ENCODE results near the gene TIGD6. TPM values are rescaled to one million over a fixed set of nuclear protein-coding genes. Genes with fewer than 3 reads are reported as not detected.
"Not testable (repeated sequence)": the region's sequence is repeated elsewhere in the genome, so short reads cannot be mapped to it uniquely, and the experiment has no call there.

The TIGD6 gene
- total RNA-seq (1 to 10 TPM; 1.4 to 2.0 TPM), total RNA-seq (0.83 to 4.9 reads per million in 2 donors)

- no peaks in the 10 kb centered on the region for H3K9me3 ChIP-seq (ENCODE audit: control insufficient read depth, low read length, poor library complexity, severe bottlenecking)
- ATAC-seq (peak; percentile 80), DNase-seq (peak; percentile 66 to 70 (median 66))
- Mint-ChIP-seq H3K27me3 (no peaks in the 10 kb centered on the region), H3K36me3 (ENCODE audit: low read depth) (peaks cover 7% of the 10 kb centered on the region), H3K4me1 (peaks cover 32% of the 10 kb centered on the region), H3K27ac (peak within 1 kb of the TSS; percentile 91), H3K4me3 (peak within 1 kb of the TSS; percentile 96)
Measured at GRCh38 chr5:150000256-150000989, at the start of gene TIGD6, which contains the start of gene HMGXB3. TSS of gene TIGD6 (minus strand) at chr5:150000654. CDS start at chr5:149996348, 4,306 bp downstream. TSS of gene HMGXB3 (plus strand) at chr5:150000739. CDS start at chr5:150004853, 4,114 bp downstream.

GRCh38 chr5:150046031-150046430 lies 45.6 kb upstream of the TIGD6 start:
- H3K36me3 Mint-ChIP-seq (ENCODE audit: low read depth) = peaks cover 18% of the 10 kb centered on the region
- no peaks in the 10 kb centered on the region for H3K27me3 Mint-ChIP-seq
- DNase-seq = no peak
- no peaks in the 10 kb centered on the region for H3K9me3 ChIP-seq (ENCODE audit: control insufficient read depth, low read length, poor library complexity, severe bottlenecking)
- no peak overlapping the region for H3K4me3 Mint-ChIP-seq
- no peak overlapping the region for H3K27ac Mint-ChIP-seq
- peak; percentile 45 for ATAC-seq
- peaks cover 12% of the 10 kb centered on the region for H3K4me1 Mint-ChIP-seq

- DNase-seq (no peak), ATAC-seq (no peak)
- no peak overlapping the region for H3K27ac Mint-ChIP-seq
- H3K27me3 Mint-ChIP-seq = no peaks in the 10 kb centered on the region
- H3K36me3 Mint-ChIP-seq (ENCODE audit: low read depth) = peaks cover 19% of the 10 kb centered on the region
- no peaks in the 10 kb centered on the region for H3K9me3 ChIP-seq (ENCODE audit: control insufficient read depth, low read length, poor library complexity, severe bottlenecking)
- H3K4me3 Mint-ChIP-seq = no peak overlapping the region
- peaks cover 12% of the 10 kb centered on the region for H3K4me1 Mint-ChIP-seq
Measured at GRCh38 chr5:150045549-150045948, 45.1 kb upstream of the TIGD6 start.

- Mint-ChIP-seq H3K27ac (no peak overlapping the region), H3K27me3 (no peaks in the 10 kb centered on the region), H3K4me3 (no peak overlapping the region), H3K4me1 (peaks cover 12% of the 10 kb centered on the region), H3K36me3 (ENCODE audit: low read depth) (peaks cover 18% of the 10 kb centered on the region)
- DNase-seq (no peak), ATAC-seq (no peak)
- H3K9me3 ChIP-seq (ENCODE audit: control insufficient read depth, low read length, poor library complexity, severe bottlenecking) = no peaks in the 10 kb centered on the region
Measured at GRCh38 chr5:150044712-150045111, 44.3 kb upstream of the TIGD6 start.

- H3K4me1 Mint-ChIP-seq = peaks cover 12% of the 10 kb centered on the region
Measured at GRCh38 chr5:150044329-150044681, 43.9 kb upstream of the TIGD6 start.

GRCh38 chr5:150043657-150044328 lies 43.3 kb upstream of the TIGD6 start:
- no peak overlapping the region for H3K27ac Mint-ChIP-seq

More at GRCh38 chr5:150044329-150044681, 43.9 kb upstream of the TIGD6 start:
- Mint-ChIP-seq H3K27ac (no peak overlapping the region), H3K4me3 (no peak overlapping the region), H3K27me3 (no peaks in the 10 kb centered on the region), H3K36me3 (ENCODE audit: low read depth) (peaks cover 15% of the 10 kb centered on the region)
- DNase-seq = no peak
- ATAC-seq = no peak
- H3K9me3 ChIP-seq (ENCODE audit: control insufficient read depth, low read length, poor library complexity, severe bottlenecking) = no peaks in the 10 kb centered on the region

GRCh38 chr5:150042459-150042858 lies 42.0 kb upstream of the TIGD6 start:
- ATAC-seq (no peak), DNase-seq (no peak)
- Mint-ChIP-seq H3K4me3 (no peak overlapping the region), H3K4me1 (peaks cover 14% of the 10 kb centered on the region), H3K27ac (peak overlapping the region; percentile 11), H3K27me3 (no peaks in the 10 kb centered on the region), H3K36me3 (ENCODE audit: low read depth) (peaks cover 13% of the 10 kb centered on the region)
- no peaks in the 10 kb centered on the region for H3K9me3 ChIP-seq (ENCODE audit: control insufficient read depth, low read length, poor library complexity, severe bottlenecking)

More at GRCh38 chr5:150043657-150044328, 43.3 kb upstream of the TIGD6 start:
- peaks cover 11% of the 10 kb centered on the region for H3K36me3 Mint-ChIP-seq (ENCODE audit: low read depth)
- ATAC-seq (no peak), DNase-seq (no peak)
- no peaks in the 10 kb centered on the region for H3K27me3 Mint-ChIP-seq
- H3K4me1 Mint-ChIP-seq = peaks cover 12% of the 10 kb centered on the region
- H3K4me3 Mint-ChIP-seq = no peak overlapping the region
- no peaks in the 10 kb centered on the region for H3K9me3 ChIP-seq (ENCODE audit: control insufficient read depth, low read length, poor library complexity, severe bottlenecking)

GRCh38 chr5:150038547-150038946 lies 38.1 kb upstream of the TIGD6 start:
- Mint-ChIP-seq H3K4me1 (peaks cover 9% of the 10 kb centered on the region), H3K27me3 (no peaks in the 10 kb centered on the region), H3K4me3 (no peak overlapping the region), H3K36me3 (ENCODE audit: low read depth) (peaks cover 14% of the 10 kb centered on the region), H3K27ac (no peak overlapping the region)
- DNase-seq = no peak
- no peaks in the 10 kb centered on the region for H3K9me3 ChIP-seq (ENCODE audit: control insufficient read depth, low read length, poor library complexity, severe bottlenecking)
- ATAC-seq = no peak

GRCh38 chr5:150036513-150036912 lies 36.1 kb upstream of the TIGD6 start:
- DNase-seq = no peak
- ATAC-seq = no peak
- Mint-ChIP-seq H3K4me3 (no peak overlapping the region), H3K27me3 (no peaks in the 10 kb centered on the region), H3K27ac (no peak overlapping the region), H3K36me3 (ENCODE audit: low read depth) (peaks cover 17% of the 10 kb centered on the region), H3K4me1 (peaks cover 6% of the 10 kb centered on the region)
- H3K9me3 ChIP-seq (ENCODE audit: control insufficient read depth, low read length, poor library complexity, severe bottlenecking) = no peaks in the 10 kb centered on the region

GRCh38 chr5:150035139-150035895 lies 34.9 kb upstream of the TIGD6 start:
- Mint-ChIP-seq H3K36me3 (ENCODE audit: low read depth) (peaks cover 17% of the 10 kb centered on the region), H3K27ac (peak overlapping the region; percentile 65), H3K4me3 (no peak overlapping the region), H3K4me1 (peaks cover 4% of the 10 kb centered on the region), H3K27me3 (no peaks in the 10 kb centered on the region)
- H3K9me3 ChIP-seq (ENCODE audit: control insufficient read depth, low read length, poor library complexity, severe bottlenecking) = no peaks in the 10 kb centered on the region
- no peak for DNase-seq
- no peak for ATAC-seq

GRCh38 chr5:150034662-150035061 lies 34.2 kb upstream of the TIGD6 start:
- Mint-ChIP-seq H3K4me3 (no peak overlapping the region), H3K27me3 (no peaks in the 10 kb centered on the region), H3K36me3 (ENCODE audit: low read depth) (peaks cover 17% of the 10 kb centered on the region), H3K4me1 (peaks cover 4% of the 10 kb centered on the region), H3K27ac (peak overlapping the region; percentile 65)
- DNase-seq (no peak), ATAC-seq (no peak)
- H3K9me3 ChIP-seq (ENCODE audit: control insufficient read depth, low read length, poor library complexity, severe bottlenecking) = no peaks in the 10 kb centered on the region

GRCh38 chr5:150033334-150033733 lies 32.9 kb upstream of the TIGD6 start:
- peaks cover 2% of the 10 kb centered on the region for H3K4me1 Mint-ChIP-seq
- ATAC-seq = no peak
- H3K9me3 ChIP-seq (ENCODE audit: control insufficient read depth, low read length, poor library complexity, severe bottlenecking) = no peaks in the 10 kb centered on the region
- H3K27me3 Mint-ChIP-seq = no peaks in the 10 kb centered on the region
- no peak for DNase-seq
- H3K36me3 Mint-ChIP-seq (ENCODE audit: low read depth) = peaks cover 14% of the 10 kb centered on the region
- H3K27ac Mint-ChIP-seq = no peak overlapping the region
- peak overlapping the region; percentile 59 for H3K4me3 Mint-ChIP-seq

GRCh38 chr5:150028047-150028446 lies 27.6 kb upstream of the TIGD6 start:
- H3K9me3 ChIP-seq (ENCODE audit: control insufficient read depth, low read length, poor library complexity, severe bottlenecking); DNase-seq; ATAC-seq; H3K4me1 Mint-ChIP-seq; H3K27me3 Mint-ChIP-seq; H3K36me3 Mint-ChIP-seq (ENCODE audit: low read depth); H3K27ac Mint-ChIP-seq: not testable (repeated sequence)
- peak overlapping the region; percentile 55 for H3K4me3 Mint-ChIP-seq
